GM19025 (cell line): ENCODE results near the gene CDKN1A.
"Not testable (repeated sequence)": the region's sequence is repeated elsewhere in the genome, so short reads cannot be mapped to it uniquely, and the experiment has no call there.

Source experiments
- ATAC-seq: cut with Tn5 transposase; IDR thresholded peaks from one replicate; pipeline ENCODE4 v1.9.1; 2021; ENCODE audit warnings: mild to moderate bottlenecking, low read depth, moderate library complexity; ENCODE audit not compliant: unreplicated experiment

The CDKN1A gene

GRCh38 chr6:36717871-36718540 is 39.5 kb downstream of the CDKN1A start:
- no peak for ATAC-seq

GRCh38 chr6:36718560-36718959 is 40.0 kb downstream of the CDKN1A start:
- no peak for ATAC-seq

DNA sequence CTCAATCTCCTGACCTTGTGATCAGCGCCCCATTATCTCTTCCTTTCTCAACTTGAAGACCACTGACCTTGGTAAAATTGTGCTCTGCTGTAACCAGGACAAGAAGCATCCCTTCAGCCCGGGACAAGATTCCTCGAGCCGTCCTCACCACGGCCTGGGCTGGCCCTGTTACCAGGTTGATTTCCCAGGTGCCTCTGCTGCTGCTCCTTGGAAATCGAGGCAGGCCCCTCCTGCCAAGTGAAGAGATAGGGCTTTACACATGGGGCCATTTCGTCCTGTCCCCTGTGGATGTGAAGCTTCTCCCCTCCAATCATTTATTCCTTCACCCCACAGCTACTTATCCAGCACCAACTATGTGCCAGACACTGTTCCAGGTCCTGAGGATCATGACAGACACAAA is 40.6 kb downstream of the CDKN1A start:
- ATAC-seq = no peak

DNA sequence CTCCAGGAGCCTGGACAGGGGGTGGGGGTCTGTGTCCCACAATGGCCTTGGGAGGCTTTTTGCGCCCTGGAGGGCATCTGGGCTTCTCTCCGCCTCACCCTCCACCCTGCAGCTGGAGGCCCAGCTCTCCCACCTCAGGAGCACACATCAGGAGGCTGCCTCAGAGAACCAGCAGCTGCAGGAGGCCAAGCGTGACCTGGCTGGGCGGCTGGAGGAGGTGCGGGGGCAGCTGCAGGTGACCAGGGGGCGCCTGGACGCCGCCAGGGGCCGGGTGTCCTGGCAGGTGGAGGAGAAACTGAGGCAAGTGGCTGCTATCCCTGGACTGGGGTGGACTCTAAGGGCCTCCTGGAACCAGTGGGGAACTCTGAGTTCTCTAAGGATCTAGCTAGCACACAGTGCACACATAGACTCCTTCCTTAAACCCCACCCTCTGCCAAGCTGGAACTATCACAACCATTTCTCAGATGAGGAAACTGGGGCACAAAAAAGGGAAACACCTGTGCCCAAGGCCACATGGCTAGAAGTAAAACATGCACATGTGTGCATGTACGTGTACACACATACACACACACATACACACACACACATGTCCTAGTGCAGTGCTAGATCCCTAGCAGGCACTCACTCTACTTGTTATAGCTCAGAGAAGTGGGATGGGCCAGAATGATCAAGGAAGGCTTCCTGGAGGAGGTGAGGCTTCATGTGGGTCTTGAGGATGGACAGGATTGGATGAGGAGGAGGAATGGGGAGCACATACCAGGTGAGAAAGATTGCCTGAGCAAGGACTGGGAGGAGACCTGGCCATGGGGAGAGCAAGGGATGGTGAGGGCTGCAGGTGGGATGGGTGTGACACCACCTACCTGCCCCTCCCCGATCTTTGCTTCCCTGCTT is 42.0 kb downstream of the CDKN1A start:
- ATAC-seq = no peak

GRCh38 chr6:36721369-36722140 is 43.0 kb downstream of the CDKN1A start:
- ATAC-seq = no peak

GRCh38 chr6:36722365-36722764 is 43.9 kb downstream of the CDKN1A start:
- ATAC-seq = no peak

GRCh38 chr6:36722879-36723278 is 44.4 kb downstream of the CDKN1A start:
- ATAC-seq = no peak

DNA sequence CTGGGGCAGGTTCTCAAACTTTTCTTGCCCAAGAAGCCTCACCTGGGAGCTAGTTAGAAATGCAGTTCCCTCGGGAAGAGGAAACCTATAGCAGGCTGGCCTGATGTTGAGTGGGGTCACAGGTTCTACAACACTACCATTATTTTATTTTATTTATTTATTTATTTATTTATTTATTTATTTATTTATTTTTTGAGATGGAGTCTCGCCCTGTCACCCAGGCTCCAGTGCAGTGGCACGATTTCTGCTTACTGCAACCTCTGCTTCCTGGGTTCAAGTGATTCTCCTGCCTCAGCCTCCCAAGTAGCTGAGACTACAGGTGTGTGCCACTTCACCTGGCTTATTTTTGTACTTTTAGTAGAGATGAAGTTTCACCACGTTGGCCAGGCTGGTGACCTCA is 45.5 kb downstream of the CDKN1A start:
- not testable (repeated sequence) for ATAC-seq

DNA sequence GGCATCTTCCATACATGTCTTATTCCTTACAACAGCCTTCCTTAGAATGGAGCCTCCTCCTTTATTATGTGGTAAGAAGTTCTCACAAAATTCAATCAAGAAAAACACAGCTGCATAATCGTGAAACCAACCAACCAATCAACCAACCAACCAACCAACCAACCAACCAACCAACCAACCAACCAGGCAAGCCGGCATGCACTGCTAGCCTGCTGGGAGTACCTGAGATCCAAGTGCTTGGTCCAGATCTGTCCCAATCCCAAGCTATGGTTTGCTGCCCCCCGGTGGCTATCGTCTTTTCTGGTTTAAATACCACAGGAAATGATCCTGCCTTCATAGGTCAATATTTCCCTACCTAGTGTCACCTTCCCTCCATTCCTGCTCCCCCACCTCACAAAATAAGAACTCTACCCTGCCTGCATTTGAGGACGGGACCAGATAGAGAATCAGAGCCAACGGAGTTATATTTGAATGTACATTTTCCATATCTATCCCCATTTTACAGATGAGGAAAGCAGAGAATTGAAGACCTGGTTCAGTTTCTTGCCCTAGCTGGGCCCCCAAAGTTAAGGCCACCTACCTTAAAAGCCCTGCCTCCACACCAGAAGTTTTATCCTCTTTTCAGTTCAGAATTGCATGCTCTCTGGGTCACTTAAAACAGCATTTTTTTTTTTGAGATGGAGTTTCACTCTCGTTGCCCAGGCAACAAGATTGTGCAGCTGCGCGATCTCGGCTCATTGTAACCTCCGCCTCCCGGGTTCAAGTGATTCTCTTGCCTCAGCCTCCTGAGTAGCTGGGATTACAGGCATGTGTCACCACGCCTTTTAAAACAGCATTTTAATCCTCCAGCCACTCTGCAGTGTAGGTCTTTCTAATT is 46.2 kb downstream of the CDKN1A start:
- ATAC-seq = no peak

GRCh38 chr6:36725581-36725980 is 47.1 kb downstream of the CDKN1A start:
- ATAC-seq = no peak

GRCh38 chr6:36727505-36728021 is 49.0 kb downstream of the CDKN1A start:
- ATAC-seq = no peak

GRCh38 chr6:36728289-36729160 is 50.0 kb downstream of the CDKN1A start:
- no peak for ATAC-seq

- ATAC-seq = no peak
Observed at GRCh38 chr6:36729161-36729524, 50.6 kb downstream of the CDKN1A start.

GRCh38 chr6:36730424-36731380 is 52.2 kb downstream of the CDKN1A start:
- no peak for ATAC-seq

DNA sequence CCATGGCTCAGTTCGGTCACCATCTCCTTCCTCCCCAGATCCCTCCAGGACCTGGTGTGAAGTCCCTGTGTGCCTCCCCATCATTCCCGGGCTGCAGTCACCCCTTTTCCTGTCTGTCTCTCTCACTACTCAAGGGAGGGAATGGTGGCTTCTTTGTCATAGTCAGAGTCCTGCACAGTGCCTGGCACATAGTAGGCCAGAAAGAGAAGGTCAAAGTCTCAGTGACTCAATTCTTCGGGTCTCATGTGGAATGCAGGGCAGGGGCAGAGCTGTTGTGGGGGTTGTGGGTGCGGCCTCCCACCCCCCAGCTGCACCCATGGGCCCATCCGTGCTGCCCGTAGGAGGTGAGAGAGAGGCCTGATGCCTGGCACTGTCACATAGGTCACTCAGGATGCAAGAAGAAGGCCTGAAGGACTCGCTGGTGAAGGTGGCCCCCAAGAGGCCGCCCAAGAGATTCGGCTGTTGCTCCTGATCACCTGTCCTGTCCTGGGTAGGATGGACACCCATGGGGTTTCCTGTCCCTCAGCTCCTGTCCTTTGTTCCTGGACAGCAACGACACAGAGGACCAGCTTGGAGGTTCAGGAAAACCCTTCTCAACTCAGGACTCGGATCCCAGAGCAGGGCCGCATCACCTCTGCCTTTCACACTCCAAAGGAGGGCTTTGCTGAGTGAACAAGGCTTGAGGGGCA is 53.3 kb downstream of the CDKN1A start:
- ATAC-seq = no peak

- ATAC-seq = no peak
Observed at GRCh38 chr6:36733300-36733699, 54.8 kb downstream of the CDKN1A start.

DNA sequence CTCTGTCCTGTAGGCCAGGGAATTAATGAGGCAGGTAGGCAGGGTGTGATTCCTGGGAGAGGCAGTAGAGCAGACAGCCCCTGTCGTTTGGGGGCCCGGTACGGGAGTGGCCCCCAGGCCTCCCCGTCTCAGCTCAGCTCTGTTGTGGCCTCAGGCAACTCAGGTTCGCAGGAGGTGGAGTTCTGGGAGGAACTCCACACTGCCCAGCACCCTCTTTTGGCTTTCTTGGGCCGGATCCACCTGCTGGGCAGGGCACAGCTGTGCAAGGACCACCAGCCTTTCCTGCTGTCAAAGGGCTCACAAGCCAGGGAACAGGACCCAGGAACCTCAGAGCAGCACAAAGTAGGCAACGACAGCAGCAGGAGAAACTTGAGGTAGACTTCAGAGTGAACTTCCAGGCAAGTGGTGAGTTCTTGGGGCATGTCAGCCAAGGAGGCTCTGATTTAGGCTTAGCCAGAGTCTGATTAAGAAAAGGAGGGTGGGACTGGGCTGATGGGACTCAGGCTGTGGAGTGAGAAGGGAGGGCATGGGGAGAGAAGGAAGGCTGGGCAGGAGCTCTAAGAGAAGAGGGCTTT is 56.1 kb downstream of the CDKN1A start:
- no peak for ATAC-seq
